Tibial nerve (tissue), 4 donors: Measurements from ENCODE around the gene OR4M1. TPM values are rescaled to one million over a fixed set of nuclear protein-coding genes. Genes with fewer than 3 reads are reported as not detected.
"Not testable (repeated sequence)": the region's sequence is repeated elsewhere in the genome, so short reads cannot be mapped to it uniquely, and the experiment has no call there.

Experiments used
- DNase-seq, 2 donors: peaks; one replicate each; pipeline ENCODE4 v3.0.0-alpha.2; 2019; ENCODE audit warnings: low spot score in 2 of 2
- H3K27ac ChIP-seq, 4 donors: fragments of 200-600 bp; sonication (generic) in 3 of 4; one replicate each; pipeline ENCODE4 v1.5.1; 2017 to 2019; ENCODE audit warnings: mild to moderate bottlenecking in 1 of 4
- H3K27me3 ChIP-seq, 2 donors: fragments of 200-600 bp; sonication (generic) in 1 of 2; one replicate each; pipeline versions ENCODE4 v1.5.1 to v1.6.0; 2017 to 2019
- H3K36me3 ChIP-seq, 3 donors: fragments of 200-600 bp; sonication (generic); one replicate each; pipeline ENCODE4 v1.5.1; 2018 to 2019
- H3K4me1 ChIP-seq, 4 donors: fragments of 200-600 bp; sonication (generic) in 3 of 4; one replicate each; pipeline ENCODE4 v1.5.1; 2017 to 2019
- H3K4me3 ChIP-seq, 4 donors: fragments of 200-600 bp; sonication (generic) in 3 of 4; one replicate each; pipeline ENCODE4 v1.5.1; 2017 to 2019; ENCODE audit warnings: mild to moderate bottlenecking in 1 of 4, moderate library complexity in 1 of 4
- H3K9me3 ChIP-seq, 4 donors: fragments of 200-600 bp; sonication (generic) in 3 of 4; one replicate each; pipeline ENCODE4 v1.5.1; 2017 to 2019
- EP300 ChIP-seq, 2 donors: sonication (generic); formaldehyde crosslinking; IDR thresholded peaks; one replicate each; pipeline ENCODE4 v1.6.1; 2017; ENCODE audit warnings: antibody characterized with exemption in 2 of 2, mild to moderate bottlenecking in 1 of 2
- POLR2A ChIP-seq, 2 donors: fragments of 450-650 bp; IDR thresholded peaks; one replicate each; pipeline ENCODE4 v1.6.1; 2017; ENCODE audit warnings: antibody characterized with exemption in 2 of 2, mild to moderate bottlenecking in 2 of 2, moderate library complexity in 2 of 2
- WGBS, 2 donors: methylation state at CpG; one replicate each; pipeline ENCODE4 v1.1.5; 2018; 5-methylcytosine and 5-hydroxymethylcytosine counted together
- total RNA-seq, 4 donors: library from RNA; depleted of rRNA; stranded (reverse); fragments of >200 nt; gene quantifications; one replicate each; pipeline ENCODE4 v1.1.0, GENCODE V29; 2016
- TF ChIP-seq, protein P1 (sequence below), 5 experiments: fragments of 200-600 bp in 3 of 5; fragments of 450-650 bp in 2 of 5; sonication (generic) in 3 of 5; IDR thresholded peaks; one replicate each; pipeline ENCODE4 v1.5.1; 2016 to 2019; ENCODE audit warnings: antibody characterized with exemption in 5 of 5, mild to moderate bottlenecking in 3 of 5, moderate library complexity in 2 of 5

Gene OR4M1
- total RNA-seq, 4 donors from 2014 or later: not detected

DNA sequence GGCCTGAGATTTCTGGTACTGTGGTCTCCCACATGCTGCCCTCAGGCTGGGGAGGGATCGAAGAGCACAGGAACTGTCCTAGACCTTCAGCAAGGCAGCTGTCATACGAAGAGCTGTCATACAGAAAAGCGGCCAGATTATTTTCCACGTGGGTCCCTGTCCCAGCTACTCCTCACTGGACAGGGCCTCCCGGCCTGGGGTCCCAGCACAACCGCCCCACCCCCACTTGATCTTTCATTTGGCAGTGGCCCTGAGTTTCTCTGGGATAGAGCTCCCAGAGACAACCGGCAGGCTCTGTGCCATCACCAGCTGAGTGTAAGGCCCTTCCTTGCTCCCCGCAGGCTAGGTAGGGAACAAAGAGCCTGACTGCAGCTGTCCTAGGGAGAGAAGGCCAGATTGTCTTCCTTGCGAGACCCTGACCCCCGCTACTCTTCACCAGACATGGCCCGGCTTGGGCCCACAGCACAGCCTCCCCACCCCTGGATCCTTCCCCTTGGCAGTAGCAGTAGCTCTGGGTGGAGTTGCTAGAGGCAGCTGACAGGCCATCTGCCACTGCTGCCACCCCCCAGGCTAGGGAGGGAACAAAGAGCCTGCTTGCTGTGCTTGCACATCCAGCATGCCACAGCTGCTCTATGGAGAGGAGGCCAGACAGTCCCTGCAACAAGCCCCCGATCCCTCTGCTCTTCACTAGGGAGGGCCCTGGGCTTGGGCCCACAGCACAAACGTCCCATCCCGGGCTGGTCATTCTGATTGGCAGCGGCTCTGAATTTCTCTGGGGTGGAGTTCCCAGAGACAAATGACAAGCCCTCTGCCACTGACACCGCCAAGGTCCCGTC, 27.2 kb downstream of the OR4M1 start:
- H3K9me3 ChIP-seq: peaks cover 0 to 23% (median 0%) of the 10 kb centered on the region in 4 donors
- H3K27ac ChIP-seq: no peak overlapping the region
- H3K36me3 ChIP-seq: no peaks in the 10 kb centered on the region
- H3K4me3 ChIP-seq: no peak overlapping the region
- no peak for TF ChIP-seq EP300 (IDR thresholded peaks at IDR 0.05)
- no peak for TF ChIP-seq POLR2A (IDR thresholded peaks at IDR 0.05)
- no peaks in the 10 kb centered on the region for H3K27me3 ChIP-seq
- no peak for DNase-seq
- WGBS, 2 donors: 84 to 86% methylated on average over 11 to 14 of the region's 17 CpGs
- no peaks in the 10 kb centered on the region for H3K4me1 ChIP-seq

DNA sequence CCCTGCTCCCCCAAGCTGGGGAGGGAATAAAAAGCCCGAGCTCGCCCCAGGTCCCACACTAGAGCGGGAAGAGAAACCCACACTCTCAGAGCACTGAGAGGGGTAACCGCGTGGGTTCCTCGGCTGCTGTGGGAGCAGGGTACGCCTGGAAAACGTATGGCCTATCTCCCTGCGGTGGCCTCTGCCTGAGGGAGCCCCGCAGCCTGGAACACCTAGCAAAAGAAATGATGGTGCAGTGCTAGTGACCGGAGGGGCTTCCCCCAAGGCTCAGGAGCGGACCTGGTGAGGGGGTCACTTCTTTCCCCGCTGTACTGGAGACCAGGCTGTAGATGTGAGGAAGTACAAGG, 27.8 kb downstream of the OR4M1 start:
- H3K36me3 ChIP-seq: no peaks in the 10 kb centered on the region
- H3K4me3 ChIP-seq: no peak overlapping the region
- H3K9me3 ChIP-seq: peaks cover 0 to 25% (median 0%) of the 10 kb centered on the region in 4 donors
- H3K27ac ChIP-seq: no peak overlapping the region
- WGBS, 2 donors: 77 to 83% methylated on average over 13 of the region's 13 CpGs
- no peaks in the 10 kb centered on the region for H3K27me3 ChIP-seq
- H3K4me1 ChIP-seq: no peaks in the 10 kb centered on the region
- DNase-seq: no peak
- no peak for TF ChIP-seq EP300 (IDR thresholded peaks at IDR 0.05)
- TF ChIP-seq POLR2A (IDR thresholded peaks at IDR 0.05): no peak
- TF ChIP-seq, protein P1, sequence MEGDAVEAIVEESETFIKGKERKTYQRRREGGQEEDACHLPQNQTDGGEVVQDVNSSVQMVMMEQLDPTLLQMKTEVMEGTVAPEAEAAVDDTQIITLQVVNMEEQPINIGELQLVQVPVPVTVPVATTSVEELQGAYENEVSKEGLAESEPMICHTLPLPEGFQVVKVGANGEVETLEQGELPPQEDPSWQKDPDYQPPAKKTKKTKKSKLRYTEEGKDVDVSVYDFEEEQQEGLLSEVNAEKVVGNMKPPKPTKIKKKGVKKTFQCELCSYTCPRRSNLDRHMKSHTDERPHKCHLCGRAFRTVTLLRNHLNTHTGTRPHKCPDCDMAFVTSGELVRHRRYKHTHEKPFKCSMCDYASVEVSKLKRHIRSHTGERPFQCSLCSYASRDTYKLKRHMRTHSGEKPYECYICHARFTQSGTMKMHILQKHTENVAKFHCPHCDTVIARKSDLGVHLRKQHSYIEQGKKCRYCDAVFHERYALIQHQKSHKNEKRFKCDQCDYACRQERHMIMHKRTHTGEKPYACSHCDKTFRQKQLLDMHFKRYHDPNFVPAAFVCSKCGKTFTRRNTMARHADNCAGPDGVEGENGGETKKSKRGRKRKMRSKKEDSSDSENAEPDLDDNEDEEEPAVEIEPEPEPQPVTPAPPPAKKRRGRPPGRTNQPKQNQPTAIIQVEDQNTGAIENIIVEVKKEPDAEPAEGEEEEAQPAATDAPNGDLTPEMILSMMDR (IDR thresholded peaks at IDR 0.05): no peak

DNA sequence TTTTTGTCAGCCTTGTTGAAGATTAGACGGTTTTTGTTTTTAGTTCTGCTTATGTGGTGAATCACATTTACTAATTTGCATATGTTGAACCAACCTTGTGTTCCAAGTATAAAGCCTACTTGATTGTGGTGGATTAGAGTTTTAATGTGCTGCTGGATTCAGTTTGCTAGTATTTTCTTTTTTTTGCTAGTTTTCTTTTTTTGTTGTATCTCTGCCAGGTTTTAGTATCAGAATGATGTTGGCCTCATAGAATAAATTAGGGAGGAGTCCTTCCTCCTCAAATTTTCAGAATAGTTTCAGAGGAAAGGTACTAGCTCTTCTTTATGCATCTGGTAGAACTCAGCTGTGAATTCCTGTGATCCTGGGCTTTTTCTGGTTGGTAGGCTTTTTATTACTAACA, 30.2 kb downstream of the OR4M1 start, which contains the start of gene OR4N2:
TSS of gene OR4N2 (plus strand) at position 301 of the 400 bp plus-strand sequence. CDS start 23,679 bp downstream, outside the sequence.
- H3K4me1 ChIP-seq, DNase-seq, H3K4me3 ChIP-seq, H3K36me3 ChIP-seq, H3K27me3 ChIP-seq, H3K27ac ChIP-seq: not testable (repeated sequence)
- H3K9me3 ChIP-seq: peaks cover 0 to 25% (median 0%) of the 10 kb centered on the region in 4 donors
- 73 to 77% methylated on average over 1 of the region's 1 CpG for WGBS, 2 donors

DNA sequence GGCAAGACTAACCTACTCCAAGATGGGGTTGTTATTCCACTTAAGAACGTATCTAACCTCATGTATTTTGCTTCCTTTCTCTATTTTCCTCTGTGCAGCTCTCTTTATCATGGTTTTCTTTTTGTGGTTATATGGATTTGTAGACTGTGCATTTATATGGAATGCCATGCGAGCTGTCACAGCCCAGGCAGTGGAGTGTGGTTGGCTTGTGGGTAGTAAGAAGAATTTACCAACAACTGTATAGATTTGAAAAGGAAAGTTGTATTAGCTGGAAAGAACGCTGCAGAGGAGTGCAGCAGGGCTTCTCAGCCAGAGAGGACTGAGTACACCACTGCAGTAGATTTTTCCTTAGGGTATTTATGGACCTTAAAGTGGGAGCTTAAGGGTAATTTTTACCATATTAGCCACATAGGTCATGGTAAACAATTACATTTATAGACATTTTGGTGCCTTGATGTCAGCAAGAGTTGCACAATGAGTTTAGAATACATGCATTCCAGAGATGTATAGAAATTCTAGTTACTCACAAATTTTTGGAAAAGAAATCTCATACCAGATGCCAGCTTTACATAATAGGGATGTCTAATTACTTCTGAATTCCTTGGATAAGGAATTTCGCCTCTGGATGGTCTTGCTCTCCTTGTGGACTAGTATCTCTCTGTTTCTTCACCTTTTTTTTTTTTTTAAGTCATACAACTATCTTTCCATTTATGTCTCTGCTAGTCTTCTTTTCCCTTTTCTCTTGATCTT, 40.0 kb downstream of the OR4M1 start:
- H3K9me3 ChIP-seq: peaks cover 0 to 35% (median 0%) of the 10 kb centered on the region in 4 donors
- DNase-seq, H3K27ac ChIP-seq, H3K27me3 ChIP-seq, H3K36me3 ChIP-seq, H3K4me3 ChIP-seq, H3K4me1 ChIP-seq: not testable (repeated sequence)
- WGBS, 2 donors: 50 to 54% methylated on average over 4 of the region's 4 CpGs

DNA sequence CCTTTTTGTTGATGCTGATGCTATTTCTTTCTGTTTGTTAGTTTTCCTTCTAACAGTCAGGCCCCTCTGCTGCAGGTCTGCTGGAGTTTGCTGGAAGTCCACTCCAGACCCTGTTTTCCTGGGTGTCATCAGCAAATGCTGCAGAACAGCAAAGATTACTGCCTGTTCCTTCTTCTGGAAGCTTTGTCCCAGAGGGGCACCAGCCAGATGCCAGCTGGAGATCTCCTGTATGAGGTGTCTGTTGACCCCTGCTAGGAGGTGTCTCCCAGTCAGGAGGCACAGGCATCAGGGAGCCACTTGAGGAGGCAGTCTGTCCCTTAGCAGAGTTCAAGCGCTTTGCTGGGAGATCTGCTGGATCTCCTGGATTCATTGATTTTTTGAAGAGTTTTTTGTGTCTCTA, 46.6 kb downstream of the OR4M1 start:
- H3K27ac ChIP-seq, H3K36me3 ChIP-seq, H3K27me3 ChIP-seq, DNase-seq, H3K4me3 ChIP-seq, H3K4me1 ChIP-seq: not testable (repeated sequence)
- H3K9me3 ChIP-seq: peaks cover 0 to 33% (median 0%) of the 10 kb centered on the region in 4 donors
- WGBS, 2 donors: 37 to 47% methylated on average over 1 of the region's 1 CpG

DNA sequence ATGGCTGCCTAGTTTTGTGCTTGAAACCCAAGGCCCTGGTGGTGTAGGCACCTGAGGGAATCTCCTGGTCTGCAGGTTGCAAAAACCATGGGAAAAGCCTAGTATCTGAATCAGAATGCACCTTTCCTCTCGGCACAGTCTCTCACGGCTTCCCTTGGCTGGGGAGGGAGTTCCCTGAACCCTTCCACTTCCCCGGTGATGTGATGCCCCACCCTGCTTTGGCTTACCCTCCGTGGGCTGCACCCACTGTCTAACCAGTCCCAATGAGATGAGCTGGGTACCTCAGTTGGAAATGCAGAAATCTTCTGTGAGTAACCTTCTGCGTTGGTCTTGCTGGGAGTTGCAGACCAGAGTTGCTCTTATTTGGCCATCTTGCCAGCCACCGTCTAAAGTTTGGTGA, 47.7 kb downstream of the OR4M1 start:
- not testable (repeated sequence) for DNase-seq, H3K27me3 ChIP-seq, H3K36me3 ChIP-seq, H3K4me3 ChIP-seq, H3K27ac ChIP-seq, H3K4me1 ChIP-seq
- H3K9me3 ChIP-seq: peaks cover 0 to 29% (median 0%) of the 10 kb centered on the region in 4 donors
- WGBS, 2 donors: 60% methylated on average over 6 of the region's 6 CpGs

DNA sequence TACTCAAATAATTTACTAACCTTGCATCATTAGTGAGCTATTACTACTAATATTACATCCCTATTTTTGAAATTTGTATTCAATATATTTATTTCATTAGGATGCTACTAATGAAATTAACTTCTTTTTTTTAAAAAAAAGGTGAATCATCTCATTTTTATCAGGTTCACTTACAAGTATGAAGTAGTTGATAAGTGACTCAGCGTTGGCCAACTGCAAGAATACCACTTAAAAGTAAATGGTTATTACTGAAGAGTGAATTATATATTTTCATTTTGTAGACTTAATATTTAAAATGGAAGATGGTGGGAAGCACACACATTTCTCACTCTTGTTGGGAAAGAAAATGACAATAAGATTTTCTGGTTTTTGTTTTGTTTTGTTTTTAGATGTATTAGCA, 49.9 kb downstream of the OR4M1 start:
- H3K27me3 ChIP-seq: no peaks in the 10 kb centered on the region
- WGBS, 2 donors: 57 to 63% methylated on average over 1 of the region's 1 CpG
- H3K4me3 ChIP-seq: no peak overlapping the region
- no peak for DNase-seq
- no peak for TF ChIP-seq POLR2A (IDR thresholded peaks at IDR 0.05)
- TF ChIP-seq, protein P1 (IDR thresholded peaks at IDR 0.05): no peak
- no peak for TF ChIP-seq EP300 (IDR thresholded peaks at IDR 0.05)
- no peak overlapping the region for H3K27ac ChIP-seq
- H3K9me3 ChIP-seq: peaks cover 0 to 25% (median 0%) of the 10 kb centered on the region in 4 donors
- H3K4me1 ChIP-seq: no peaks in the 10 kb centered on the region
- H3K36me3 ChIP-seq: no peaks in the 10 kb centered on the region
